NCI-H1105 (cell line): ENCODE data around the gene SAMD1.

Source experiments
- DNase-seq: peaks from one replicate; lab custom pipeline; 2025; lab: John Stamatoyannopoulos, UW

The SAMD1 gene

GRCh38 chr19:14089662-14090508 is 666 bp downstream of the SAMD1 start:
- no peak for DNase-seq

GRCh38 chr19:14089412-14089661 is 1.2 kb downstream of the SAMD1 start:
- no peak for DNase-seq

GRCh38 chr19:14088634-14089411 is 1.7 kb downstream of the SAMD1 start:
- DNase-seq = no peak

GRCh38 chr19:14086098-14086497 is 4.5 kb downstream of the SAMD1 start:
- no peak for DNase-seq

GRCh38 chr19:14085309-14085995 is 5.1 kb downstream of the SAMD1 start, which contains the start of gene C19orf67:
TSS of gene C19orf67 (minus strand) at chr19:14085783. CDS start at chr19:14085627, 156 bp downstream.
- no peak for DNase-seq

GRCh38 chr19:14082675-14082960 is 7.9 kb downstream of the SAMD1 start:
- DNase-seq = no peak

- no peak for DNase-seq
Observed at GRCh38 chr19:14081797-14082674, 8.5 kb downstream of the SAMD1 start.

GRCh38 chr19:14080887-14081796 is 9.4 kb downstream of the SAMD1 start:
- peak; percentile 99 for DNase-seq

GRCh38 chr19:14078411-14078810 is 12.1 kb downstream of the SAMD1 start:
- no peak for DNase-seq

- DNase-seq = no peak
Observed at GRCh38 chr19:14073925-14074838, 16.4 kb downstream of the SAMD1 start.

- DNase-seq = peak; percentile 71
Observed at GRCh38 chr19:14073261-14073924, 17.2 kb downstream of the SAMD1 start.

- DNase-seq = peak; percentile 47
Observed at GRCh38 chr19:14072535-14073260, 17.9 kb downstream of the SAMD1 start, which contains the start of gene MISP3. TSS of gene MISP3 (plus strand) at chr19:14072786. CDS start at chr19:14073310, 524 bp downstream.

GRCh38 chr19:14070268-14071050 is 20.1 kb downstream of the SAMD1 start:
- DNase-seq = no peak

- DNase-seq = no peak
Observed at GRCh38 chr19:14066134-14066533, 24.4 kb downstream of the SAMD1 start.

- DNase-seq = no peak
Observed at GRCh38 chr19:14063105-14063504, 27.4 kb downstream of the SAMD1 start.

- no peak for DNase-seq
Observed at GRCh38 chr19:14062558-14062855, 28.0 kb downstream of the SAMD1 start.

- no peak for DNase-seq
Observed at GRCh38 chr19:14061751-14062557, 28.6 kb downstream of the SAMD1 start, which contains the start of gene PALM3. TSS of gene PALM3 (minus strand) at chr19:14062076. CDS start at chr19:14061980, 96 bp downstream.
